GM18520 (cell line): ENCODE data around the gene APOBEC3C.
"Not testable (repeated sequence)": the region's sequence is repeated elsewhere in the genome, so short reads cannot be mapped to it uniquely, and the experiment has no call there.

ENCODE experiments used
- ATAC-seq: cut with Tn5 transposase; IDR thresholded peaks from one replicate; pipeline ENCODE4 v1.9.1; 2021; ENCODE audit not compliant: unreplicated experiment

The APOBEC3C gene

GRCh38 chr22:39055658-39056057 lies 41.6 kb downstream of the APOBEC3C start:
- no peak for ATAC-seq

GRCh38 chr22:39061290-39061689 lies 47.2 kb downstream of the APOBEC3C start:
- not testable (repeated sequence) for ATAC-seq

- ATAC-seq, result not testable (repeated sequence)
These were observed 47.9 kb downstream of the APOBEC3C start for GRCh38 chr22:39061951-39062350.

GRCh38 chr22:39063904-39064303 lies 49.8 kb downstream of the APOBEC3C start:
- not testable (repeated sequence) for ATAC-seq

- ATAC-seq, result not testable (repeated sequence)
These were observed 52.6 kb downstream of the APOBEC3C start for GRCh38 chr22:39066442-39067276.

- ATAC-seq, result no peak
These were observed 54.2 kb downstream of the APOBEC3C start for GRCh38 chr22:39068033-39068785.
